Endothelial cell (in vitro differentiated cells): Measurements from ENCODE around the gene SPON1. TPM values are rescaled to one million over a fixed set of nuclear protein-coding genes. Genes with fewer than 3 reads are reported as not detected.

Experiments used
- DNase-seq: peaks from one replicate; pipeline ENCODE4 v3.0.0; 2021; ENCODE audit warnings: low spot score
- H3K27ac Mint-ChIP-seq: one replicate; pipeline ENCODE4 v1.8.0; 2021; ENCODE audit warnings: mixed read lengths, inconsistent platforms; ENCODE audit not compliant: unreplicated experiment
- H3K27me3 Mint-ChIP-seq: one replicate; pipeline ENCODE4 v1.8.0; 2021; ENCODE audit warnings: mild to moderate bottlenecking, moderate library complexity, mixed read lengths, inconsistent platforms; ENCODE audit not compliant: unreplicated experiment
- H3K36me3 Mint-ChIP-seq: one replicate; pipeline ENCODE4 v1.8.0; 2021; ENCODE audit warnings: mild to moderate bottlenecking, low read depth, mixed read lengths, inconsistent platforms; ENCODE audit not compliant: unreplicated experiment
- H3K4me1 Mint-ChIP-seq: one replicate; pipeline ENCODE4 v1.8.0; 2021; ENCODE audit warnings: mild to moderate bottlenecking, mixed read lengths, inconsistent platforms; ENCODE audit not compliant: unreplicated experiment
- H3K4me3 Mint-ChIP-seq: one replicate; pipeline ENCODE4 v1.8.0; 2021; ENCODE audit warnings: mild to moderate bottlenecking, mixed read lengths, inconsistent platforms; ENCODE audit not compliant: unreplicated experiment
- H3K9me3 Mint-ChIP-seq: one replicate; pipeline ENCODE4 v1.8.0; 2021; ENCODE audit warnings: mixed read lengths, inconsistent platforms; ENCODE audit not compliant: unreplicated experiment
- CTCF ChIP-seq: fragments of 200-600 bp; sonication (generic); IDR thresholded peaks from one replicate; pipeline ENCODE4 v1.5.0; 2021; ENCODE audit warnings: antibody characterized with exemption; ENCODE audit not compliant: unreplicated experiment
- total RNA-seq: library from RNA; stranded (reverse); fragmentation: NEBNext Ultra II Directional; extraction: Animal tissue kit (Norgen Biotek cat#: 25700); gene quantifications from one replicate; pipeline ENCODE4 v1.2.1, GENCODE V29; 2021; ENCODE audit not compliant: unreplicated experiment

Gene SPON1
- total RNA-seq, 1 donor from 2014 or later: 120 TPM

- H3K4me1 Mint-ChIP-seq: peaks cover 19% of the 10 kb centered on the region
- H3K27me3 Mint-ChIP-seq: peaks cover 1% of the 10 kb centered on the region
- DNase-seq: no peak
- no peaks in the 10 kb centered on the region for H3K9me3 Mint-ChIP-seq
- H3K36me3 Mint-ChIP-seq: no peaks in the 10 kb centered on the region
- H3K27ac Mint-ChIP-seq: no peak overlapping the region
- no peak for TF ChIP-seq CTCF
- no peak overlapping the region for H3K4me3 Mint-ChIP-seq
These were observed 343.1 kb downstream of the SPON1 start for GRCh38 chr11:14305649-14306048.

- H3K9me3 Mint-ChIP-seq: no peaks in the 10 kb centered on the region
- peaks cover 19% of the 10 kb centered on the region for H3K4me1 Mint-ChIP-seq
- no peaks in the 10 kb centered on the region for H3K36me3 Mint-ChIP-seq
- no peak for DNase-seq
- peaks cover 1% of the 10 kb centered on the region for H3K27me3 Mint-ChIP-seq
- no peak overlapping the region for H3K4me3 Mint-ChIP-seq
- peak overlapping the region; percentile 12 for H3K27ac Mint-ChIP-seq
- no peak for TF ChIP-seq CTCF
These were observed 344.0 kb downstream of the SPON1 start for GRCh38 chr11:14306481-14306880.

GRCh38 chr11:14308114-14308896 is 345.8 kb downstream of the SPON1 start:
- Mint-ChIP-seq H3K36me3 (no peaks in the 10 kb centered on the region), H3K9me3 (no peaks in the 10 kb centered on the region), H3K27me3 (peaks cover 1% of the 10 kb centered on the region), H3K27ac (no peak overlapping the region), H3K4me3 (no peak overlapping the region), H3K4me1 (peaks cover 24% of the 10 kb centered on the region)
- DNase-seq: no peak
- TF ChIP-seq CTCF: peak; percentile 38

- no peaks in the 10 kb centered on the region for H3K9me3 Mint-ChIP-seq
- H3K27ac Mint-ChIP-seq: no peak overlapping the region
- TF ChIP-seq CTCF: no peak
- peaks cover 29% of the 10 kb centered on the region for H3K4me1 Mint-ChIP-seq
- no peak for DNase-seq
- no peak overlapping the region for H3K4me3 Mint-ChIP-seq
- peaks cover 1% of the 10 kb centered on the region for H3K27me3 Mint-ChIP-seq
- no peaks in the 10 kb centered on the region for H3K36me3 Mint-ChIP-seq
These were observed 346.4 kb downstream of the SPON1 start for GRCh38 chr11:14308897-14309387.
